Left renal cortex interstitium (tissue), 4 donors: ENCODE data around the gene ZWINT. TPM values are rescaled to one million over a fixed set of nuclear protein-coding genes. Genes with fewer than 3 reads are reported as not detected.

ENCODE experiments used
- DNase-seq, 4 donors: peaks; one replicate each; pipeline ENCODE4 v3.0.0-alpha.2; 2013; ENCODE audit warnings: low read depth in 4 of 4, low spot score in 2 of 4, missing footprints in 1 of 4
- polyA plus RNA-seq, 4 donors: library from polyadenylated mRNA; unstranded; fragments of 120-200 nt; gene quantifications; one replicate each; pipeline ENCODE4 v1.2.1, GENCODE V29; 2013; ENCODE audit not compliant: insufficient read length in 4 of 4

The ZWINT gene
- 10 to 100 TPM; 45.8 to 60.5 (median 56.6) TPM for polyA plus RNA-seq

GRCh38 chr10:56360967-56361612, at the start of gene ZWINT:
Gene ZWINT (minus strand): TSS chr10:56361259. CDS start chr10:56361236, 23 bp downstream.
- DNase-seq = peak; percentile 71 to 93 (median 84)

DNA sequence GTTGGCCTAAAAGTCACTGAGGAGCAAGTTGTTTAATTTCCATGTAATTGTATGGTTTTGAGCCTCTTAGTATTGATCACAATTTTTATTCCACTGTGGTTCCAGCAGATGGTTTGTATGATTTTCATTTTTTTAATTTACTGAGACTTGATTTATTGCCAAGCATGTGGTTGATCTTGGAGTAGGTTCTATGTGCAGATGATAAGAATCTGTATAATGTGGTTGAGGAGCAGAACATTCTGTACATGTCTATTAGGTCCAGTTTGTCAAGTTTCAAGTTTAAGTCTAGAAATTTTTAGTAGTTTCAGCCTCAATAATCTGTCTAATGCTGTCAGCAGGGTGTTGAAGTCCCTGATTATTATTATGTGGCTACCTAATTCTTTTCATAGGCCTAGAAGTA, 22.7 kb upstream of the ZWINT start:
- DNase-seq = no peak

- DNase-seq = no peak
Measured at GRCh38 chr10:56370217-56371113, 9.4 kb upstream of the ZWINT start.

- DNase-seq = no peak
Measured at GRCh38 chr10:56360583-56360966, 484 bp downstream of the ZWINT start.

DNA sequence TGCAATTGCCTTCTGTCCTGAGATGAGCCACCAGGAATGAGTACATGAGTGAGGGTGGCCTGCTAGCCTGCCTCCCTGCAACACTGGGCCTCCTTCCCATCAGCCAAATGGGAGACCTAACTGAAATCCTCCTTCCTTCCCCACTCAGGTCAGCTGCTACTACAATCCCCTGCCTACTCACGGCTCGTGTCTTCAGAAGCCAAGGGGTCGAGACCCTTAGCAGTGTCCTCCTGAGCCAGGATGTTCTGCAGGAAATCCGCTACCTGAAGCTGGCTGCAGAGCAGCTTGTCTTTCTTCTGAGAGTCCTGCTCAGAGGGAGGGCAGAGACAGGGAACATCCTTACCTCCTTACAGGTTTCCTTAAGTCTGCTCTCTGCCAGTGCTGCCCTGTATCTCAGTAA, 1.2 kb downstream of the ZWINT start:
- no peak for DNase-seq

GRCh38 chr10:56357018-56357417, 4.0 kb downstream of the ZWINT start:
- no peak for DNase-seq

DNA sequence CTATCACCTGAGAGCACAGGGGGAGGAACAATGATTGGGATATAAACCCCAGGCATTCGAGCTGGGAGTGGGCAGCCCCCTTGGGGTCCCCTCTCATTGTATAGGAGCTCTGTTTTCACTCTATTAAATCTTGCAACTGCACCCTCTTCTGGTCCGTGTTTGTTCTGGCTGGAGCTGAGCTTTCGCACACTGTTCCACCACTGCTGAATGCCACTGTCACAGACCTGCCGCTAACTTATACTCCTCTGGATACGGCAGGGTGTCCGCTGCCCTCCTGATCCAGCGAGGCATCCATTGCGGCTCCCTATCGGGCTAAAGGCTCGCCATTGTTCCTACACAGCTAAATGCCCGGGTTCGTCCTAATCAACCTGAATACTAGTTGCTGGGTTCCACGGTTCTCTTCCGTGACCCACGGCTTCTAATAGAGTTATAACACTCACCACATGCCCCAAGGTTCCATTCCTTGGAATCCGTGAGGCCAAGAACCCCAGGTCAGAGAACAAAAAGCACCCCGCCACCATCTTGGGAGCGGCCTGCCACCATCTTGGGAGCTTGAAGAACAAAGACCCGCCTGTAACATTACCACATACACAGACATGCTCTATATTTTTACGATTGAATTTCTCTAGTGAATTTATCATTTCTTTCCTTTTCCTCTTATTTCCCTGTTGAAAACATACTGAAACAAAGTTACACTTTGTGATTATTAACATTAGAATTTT, 9.0 kb downstream of the ZWINT start:
- no peak for DNase-seq

DNA sequence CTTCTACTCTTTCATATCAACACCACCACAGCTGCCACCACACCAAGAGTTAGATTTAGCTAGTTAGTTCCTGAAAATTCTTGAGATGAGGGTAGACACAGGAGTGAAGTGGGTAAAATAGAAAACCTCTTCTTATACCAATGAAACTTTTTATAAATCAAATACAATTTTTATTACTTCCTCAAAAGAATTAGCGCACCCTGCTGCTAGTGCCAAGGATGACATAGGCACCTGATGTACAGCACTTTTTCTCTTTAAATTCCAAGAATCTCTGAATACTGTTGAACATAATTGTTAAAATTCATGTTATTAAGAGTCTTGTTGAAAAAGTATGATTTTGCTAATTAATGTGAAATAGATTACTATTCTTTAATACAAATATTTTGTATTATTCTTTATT, 11.4 kb downstream of the ZWINT start:
- DNase-seq = no peak

- no peak for DNase-seq
Measured at GRCh38 chr10:56348101-56348500, 13.0 kb downstream of the ZWINT start.

GRCh38 chr10:56346845-56347415, 14.1 kb downstream of the ZWINT start:
- DNase-seq = no peak

DNA sequence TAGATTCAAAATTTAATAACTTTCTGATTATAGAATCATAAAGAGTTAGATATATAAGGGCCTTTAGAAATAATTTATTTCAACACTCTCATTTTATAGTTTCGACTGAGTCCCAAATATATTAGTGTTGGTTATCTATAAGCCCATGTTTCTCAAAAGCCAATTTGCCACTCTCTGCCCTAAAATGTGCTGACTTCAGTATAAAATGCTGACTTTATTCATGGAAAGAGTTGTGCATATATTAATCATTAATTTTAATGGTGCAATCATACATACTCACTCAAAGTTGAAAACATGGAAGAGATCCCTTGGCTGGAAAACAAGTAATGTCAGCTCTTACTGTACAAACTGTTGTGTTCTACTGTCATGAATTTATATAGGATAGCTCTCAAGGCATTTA, 19.4 kb downstream of the ZWINT start:
- no peak for DNase-seq

DNA sequence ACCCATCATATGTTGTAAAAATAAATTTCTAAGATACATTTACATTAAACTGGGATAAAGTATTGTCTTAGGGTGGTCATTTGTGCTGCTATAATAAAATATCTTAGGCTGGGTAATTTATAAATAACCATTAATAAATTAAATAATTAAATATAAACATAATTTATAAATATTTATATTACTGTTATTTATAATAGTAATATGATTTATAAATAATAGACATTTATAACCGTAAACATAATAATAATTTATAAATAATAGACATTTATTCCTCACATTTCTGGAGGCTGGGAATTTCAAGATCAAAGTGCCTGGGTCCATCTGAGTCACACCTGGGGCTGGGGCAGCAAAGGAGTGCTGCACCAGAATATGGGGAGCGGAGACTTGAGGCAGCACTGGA, 31.1 kb downstream of the ZWINT start:
- DNase-seq = no peak

DNA sequence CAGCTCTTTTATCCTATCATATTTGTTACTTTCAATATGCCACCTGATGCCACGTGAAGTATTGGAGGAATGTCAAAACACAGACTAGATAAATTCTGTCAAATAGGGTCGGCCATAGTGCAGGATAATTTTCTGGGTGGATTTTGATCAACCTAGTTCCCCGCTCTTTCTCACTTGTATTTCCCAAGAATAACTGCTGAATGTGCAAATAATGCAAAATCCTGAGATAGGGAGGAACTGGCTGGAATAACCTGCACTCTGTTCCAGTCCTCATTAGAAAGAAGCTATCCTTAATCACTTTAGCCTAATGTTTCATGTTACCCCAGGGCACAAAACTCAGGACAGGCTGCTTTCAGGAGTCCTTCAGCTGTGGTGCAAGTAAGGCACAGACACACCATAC, 33.9 kb downstream of the ZWINT start:
- no peak for DNase-seq

DNA sequence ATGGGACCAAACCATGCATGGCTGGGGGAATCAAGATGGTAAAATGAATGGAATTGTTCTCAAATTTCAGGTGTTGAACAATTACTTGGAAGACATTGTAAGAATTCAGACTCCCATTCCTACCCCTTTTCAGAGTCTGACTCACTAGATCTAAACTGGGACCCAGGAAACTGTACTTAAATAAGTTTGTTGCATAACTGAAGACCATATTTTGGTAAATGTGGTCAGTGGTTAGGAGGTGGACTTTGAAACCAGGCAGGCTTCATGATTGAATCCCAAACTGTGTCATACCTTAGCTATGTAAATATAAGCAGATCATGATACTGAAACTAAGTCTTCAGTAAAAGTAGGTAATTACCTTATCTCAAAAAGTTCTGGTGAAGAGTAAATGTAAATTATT, 41.7 kb downstream of the ZWINT start:
- no peak for DNase-seq

DNA sequence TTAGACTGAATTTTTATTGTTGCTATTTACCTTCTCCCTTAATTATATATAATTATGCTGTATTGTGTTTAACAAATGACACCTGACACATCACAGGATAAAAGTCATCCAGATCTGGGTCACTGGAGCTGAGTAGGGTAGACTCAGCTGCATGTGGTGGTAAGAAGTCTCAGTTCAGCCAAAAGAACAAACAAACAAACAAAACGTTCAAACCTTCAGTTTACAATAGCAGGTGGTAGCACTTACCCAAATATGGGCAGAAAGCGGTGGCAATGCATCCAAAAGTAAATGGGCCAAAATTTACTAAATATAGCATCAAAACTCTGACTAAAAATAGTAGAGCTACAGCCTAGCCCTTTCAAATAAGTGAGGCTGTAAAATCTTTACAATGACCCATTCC, 42.2 kb downstream of the ZWINT start:
- no peak for DNase-seq

- no peak for DNase-seq
Measured at GRCh38 chr10:56317603-56318002, 43.5 kb downstream of the ZWINT start.

- no peak for DNase-seq
Measured at GRCh38 chr10:56316603-56317002, 44.5 kb downstream of the ZWINT start.
